Mammary epithelial cell (primary cell): Measurements from ENCODE around the gene ZNF223.

Experiments
- EZH2 ChIP-seq: IDR thresholded peaks from 2 replicates; pipeline ENCODE4 v1.6.1; 2012; ENCODE audit warnings: low read length, inconsistent platforms, borderline replicate concordance
- TF ChIP-seq, protein P1 (sequence below), 2 donors: IDR thresholded peaks in 1 of 2; conservative IDR thresholded peaks in 1 of 2; 2 replicates each; pipeline ENCODE4 v1.5.1; 2011 to 2012; ENCODE audit warnings: inconsistent platforms in 2 of 2, low read length in 2 of 2, mild to moderate bottlenecking in 2 of 2, control low read depth in 1 of 2, low read depth in 1 of 2; ENCODE audit not compliant: insufficient read depth in 1 of 2; ENCODE audit errors: extremely low read depth in 1 of 2

DNA sequence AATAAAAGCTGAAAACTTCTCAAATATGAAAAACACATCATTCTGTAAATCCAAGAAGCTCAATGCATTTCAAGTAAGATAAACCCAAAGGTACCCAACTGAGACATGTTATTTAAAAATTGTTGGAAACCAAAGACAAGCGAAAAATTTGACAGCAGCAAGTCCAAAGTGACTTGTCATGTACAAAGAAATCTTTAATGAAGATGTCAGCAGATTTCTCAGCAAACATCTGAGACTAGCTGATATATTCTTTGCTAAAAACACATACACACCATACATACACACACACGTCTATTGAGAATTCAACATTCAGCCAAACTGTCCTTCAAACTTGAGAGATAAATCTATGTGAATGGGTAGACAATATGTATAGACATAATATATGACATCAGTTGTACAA is 32.3 kb upstream of the ZNF223 start:
- TF ChIP-seq, protein P1, sequence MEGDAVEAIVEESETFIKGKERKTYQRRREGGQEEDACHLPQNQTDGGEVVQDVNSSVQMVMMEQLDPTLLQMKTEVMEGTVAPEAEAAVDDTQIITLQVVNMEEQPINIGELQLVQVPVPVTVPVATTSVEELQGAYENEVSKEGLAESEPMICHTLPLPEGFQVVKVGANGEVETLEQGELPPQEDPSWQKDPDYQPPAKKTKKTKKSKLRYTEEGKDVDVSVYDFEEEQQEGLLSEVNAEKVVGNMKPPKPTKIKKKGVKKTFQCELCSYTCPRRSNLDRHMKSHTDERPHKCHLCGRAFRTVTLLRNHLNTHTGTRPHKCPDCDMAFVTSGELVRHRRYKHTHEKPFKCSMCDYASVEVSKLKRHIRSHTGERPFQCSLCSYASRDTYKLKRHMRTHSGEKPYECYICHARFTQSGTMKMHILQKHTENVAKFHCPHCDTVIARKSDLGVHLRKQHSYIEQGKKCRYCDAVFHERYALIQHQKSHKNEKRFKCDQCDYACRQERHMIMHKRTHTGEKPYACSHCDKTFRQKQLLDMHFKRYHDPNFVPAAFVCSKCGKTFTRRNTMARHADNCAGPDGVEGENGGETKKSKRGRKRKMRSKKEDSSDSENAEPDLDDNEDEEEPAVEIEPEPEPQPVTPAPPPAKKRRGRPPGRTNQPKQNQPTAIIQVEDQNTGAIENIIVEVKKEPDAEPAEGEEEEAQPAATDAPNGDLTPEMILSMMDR (conservative IDR thresholded peaks at IDR 0.05 in 1 of 2, IDR thresholded peaks at IDR 0.05 in 1 of 2; ENCODE audit: extremely low read depth in 1 of 2, insufficient read depth in 1 of 2, low read depth in 1 of 2, low read length in 2 of 2), result no peak
- TF ChIP-seq EZH2, result no peak
